GM12878 (cell line): ENCODE results near the gene SPTBN1. TPM values are rescaled to one million over a fixed set of nuclear protein-coding genes. Genes with fewer than 3 reads are reported as not detected.

Experiments
- ATAC-seq: fragments of 200-7000 bp; cut with Tn5 transposase; 3 replicates; pipeline ENCODE4 v1.9.1; 2020; ENCODE audit warnings: mild to moderate bottlenecking, moderate library complexity
- BruUV-seq: library from RNA; stranded (reverse); fragments of 400-500 nt; replicated peaks from 2 replicates; lab custom pipeline; 2021; lab: Mats Ljungman, UMichigan
- CTCF ChIA-PET: fragments of 300-600 bp; sonication (Branson Sonifier 250); formaldehyde crosslinking; extraction: SDS; loops from one replicate; lab custom pipeline; 2021; ENCODE audit warnings: inconsistent platforms; lab: Yijun Ruan, JAX
- POLR2A ChIA-PET: fragments of 350-600 bp; formaldehyde crosslinking; extraction: SDS; loops from one replicate; lab custom pipeline; 2021; ENCODE audit warnings: inconsistent platforms; lab: Charles Lee
- RAD21 ChIA-PET: fragments of 300-600 bp; sonication (Branson Sonifier 250); formaldehyde crosslinking; loops from one replicate; lab custom pipeline; 2023; ENCODE audit warnings: antibody characterized with exemption; ENCODE audit not compliant: unreplicated experiment; lab: Charles Lee
- SMC1A ChIA-PET: fragments of 300-600 bp; sonication (Branson Sonifier 250); formaldehyde crosslinking; loops from one replicate; lab custom pipeline; 2023; ENCODE audit not compliant: unreplicated experiment, uncharacterized antibody; lab: Charles Lee
- DNase-seq: peaks from one replicate; pipeline ENCODE4 v3.0.0-alpha.2; 2011; ENCODE audit warnings: low read depth, low spot score
- FAIRE-seq: peaks from 3 replicates; lab custom pipeline; 2011; peaks lifted over from hg19 to GRCh38; lab: Jason Lieb, UNC
- H2AFZ ChIP-seq: 2 replicates; pipeline ENCODE4 v1.6.0; 2011; ENCODE audit warnings: low read depth, low read length, control low read depth; ENCODE audit not compliant: control insufficient read depth
- H3K27ac ChIP-seq: 2 replicates; pipeline ENCODE4 v1.5.1; 2011; ENCODE audit warnings: control low read depth; ENCODE audit not compliant: control insufficient read depth, insufficient read depth
- H3K27me3 ChIP-seq, 2 experiments: replicated peaks in 1 of 2; 2 replicates each; pipeline versions ENCODE4 v1.6.0 to v1.6.1; 2011; ENCODE audit warnings: low read length in 1 of 2; ENCODE audit not compliant: control insufficient read depth in 2 of 2, insufficient read depth in 2 of 2
- H3K36me3 ChIP-seq, 2 experiments: 2 replicates each; pipeline ENCODE4 v1.5.1; 2011; ENCODE audit warnings: low read length in 1 of 2; ENCODE audit not compliant: control insufficient read depth in 2 of 2, insufficient read depth in 2 of 2
- H3K4me1 ChIP-seq: 2 replicates; pipeline ENCODE4 v1.6.1; 2011; ENCODE audit warnings: mild to moderate bottlenecking, low read length, moderate library complexity, mixed read lengths; ENCODE audit not compliant: control insufficient read depth, insufficient read depth
- H3K4me2 ChIP-seq: 2 replicates; pipeline ENCODE4 v1.6.0; 2011; ENCODE audit warnings: control low read depth; ENCODE audit not compliant: control insufficient read depth, insufficient read depth
- H3K4me3 ChIP-seq: fragments of 200-600 bp; sonication (generic); 2 replicates; pipeline ENCODE4 v1.5.1; 2016
- H3K79me2 ChIP-seq: 2 replicates; pipeline ENCODE4 v1.6.0; 2011; ENCODE audit warnings: low read length; ENCODE audit not compliant: control insufficient read depth, insufficient read depth
- H3K9ac ChIP-seq: 2 replicates; pipeline ENCODE4 v1.8.0; 2011; ENCODE audit warnings: low read length, control low read depth, mixed read lengths; ENCODE audit not compliant: control insufficient read depth, insufficient read depth
- H3K9me3 ChIP-seq: replicated peaks from 3 replicates; pipeline ENCODE4 v1.5.1; 2011; ENCODE audit warnings: mild to moderate bottlenecking, low read length; ENCODE audit not compliant: control insufficient read depth, insufficient read depth
- H4K20me1 ChIP-seq: 2 replicates; pipeline ENCODE4 v1.6.0; 2011; ENCODE audit not compliant: control insufficient read depth, insufficient read depth
- EP300 ChIP-seq, 2 experiments: fragments of 150-350 bp in 1 of 2; IDR thresholded peaks; 2 replicates each; pipeline ENCODE4 v1.6.1; 2011 to 2012; ENCODE audit warnings: low read depth in 2 of 2, low read length in 2 of 2, borderline replicate concordance in 1 of 2, improper control_type of control experiment in 1 of 2, inconsistent platforms in 1 of 2; ENCODE audit not compliant: control insufficient read depth in 1 of 2
- JUND ChIP-seq: IDR thresholded peaks from 2 replicates; pipeline ENCODE4 v1.6.1; 2012; ENCODE audit warnings: low read depth, mild to moderate bottlenecking, low read length, improper control_type of control experiment, moderate library complexity
- KDM1A ChIP-seq: fragments of 200-600 bp; sonication (generic); IDR thresholded peaks from 2 replicates; pipeline ENCODE4 v1.6.1; 2016; ENCODE audit warnings: borderline replicate concordance
- MYC ChIP-seq: IDR thresholded peaks from 2 replicates; pipeline ENCODE4 v1.6.1; 2011; ENCODE audit warnings: mild to moderate bottlenecking, low read length, moderate library complexity, inconsistent platforms; ENCODE audit not compliant: insufficient read depth, insufficient replicate concordance, insufficient read length, severe bottlenecking
- PAX5 ChIP-seq: IDR thresholded peaks from 2 replicates; pipeline ENCODE4 v1.6.1; 2011; ENCODE audit warnings: low read depth, low read length, borderline replicate concordance
- SREBF2 ChIP-seq: IDR thresholded peaks from 2 replicates; pipeline ENCODE4 v1.6.1; 2012; ENCODE audit warnings: mild to moderate bottlenecking, low read length
- STAT1 ChIP-seq: fragments of 450-650 bp; conservative IDR thresholded peaks from 2 replicates; pipeline ENCODE4 v1.6.1; 2014; ENCODE audit warnings: antibody characterized with exemption, mild to moderate bottlenecking
- ZZZ3 ChIP-seq: IDR thresholded peaks from 2 replicates; pipeline ENCODE4 v1.6.1; 2011; ENCODE audit warnings: low read depth; ENCODE audit not compliant: control insufficient read depth, insufficient read length
- WGBS: methylation state at CpG from one replicate; pipeline ENCODE4 v1.1.6; 2016; ENCODE audit warnings: low lambda C conversion rate; ENCODE audit not compliant: insufficient replicate concordance, insufficient coverage; ENCODE audit errors: missing lambda C conversion rate; 5-methylcytosine and 5-hydroxymethylcytosine counted together
- in situ Hi-C: fragments of 300-500 bp; cut with MboI; formaldehyde crosslinking; loops from 9 replicates; pipeline ENCODE4 v1.14.3; 2018; ENCODE audit warnings: mixed read lengths
- intact Hi-C: fragments of 100-400 bp; cut with micrococcal nuclease; formaldehyde crosslinking; loops from one replicate; pipeline ENCODE4 v1.14.2; 2022; ENCODE audit not compliant: unreplicated experiment
- polyA plus RNA-seq, 11 experiments: library from polyadenylated mRNA; depleted of rRNA in 4 of 11; unstranded in 6 of 11; stranded (reverse) in 5 of 11; fragments of >200 nt; fragmentation: Nextera tagmentation in 4 of 11; fragmentation: Illumina TruSeq in 1 of 11; extraction: Ambion mirVana in 4 of 11; extraction: Trizol in 1 of 11; gene quantifications; 1 replicate in 1 of 11; 2 replicates in 10 of 11; pipeline versions ENCODE4 v1.2.1 to v1.2.3, GENCODE V29; 2011 to 2016; ENCODE audit warnings: inconsistent platforms in 2 of 11, missing spikeins in 2 of 11, low read depth in 1 of 11
- total RNA-seq, 4 experiments: library from RNA; depleted of rRNA in 3 of 4; stranded (reverse); fragments of >200 nt in 3 of 4; fragmentation: Illumina TruSeq in 1 of 4; extraction: Trizol in 1 of 4; gene quantifications; 2 replicates each; pipeline versions ENCODE4 v1.2.1 to v1.2.3, GENCODE V29; 2013 to 2021
- TF ChIP-seq, protein P1 (sequence below): IDR thresholded peaks from 2 replicates; pipeline ENCODE4 v1.6.1; 2012; ENCODE audit warnings: low read depth, low read length, improper control_type of control experiment
- TF ChIP-seq, protein P2 (sequence below), 3 experiments: IDR thresholded peaks in 2 of 3; conservative IDR thresholded peaks in 1 of 3; 2 replicates each; pipeline ENCODE4 v1.5.1; 2011; ENCODE audit warnings: low read depth in 3 of 3, low read length in 3 of 3, mild to moderate bottlenecking in 3 of 3, control low read depth in 2 of 3, moderate library complexity in 2 of 3, inconsistent platforms in 1 of 3, mixed read lengths in 1 of 3; ENCODE audit not compliant: control insufficient read depth in 2 of 3, insufficient read depth in 1 of 3; ENCODE audit errors: extremely low read depth in 1 of 3

The SPTBN1 gene
- total and polyA plus RNA-seq, 10 of the 15 experiments (the other 5 are each of a cell fraction or from before 2014, with no cell fraction given), result 20.6 to 154 (median 76.7) TPM

DNA sequence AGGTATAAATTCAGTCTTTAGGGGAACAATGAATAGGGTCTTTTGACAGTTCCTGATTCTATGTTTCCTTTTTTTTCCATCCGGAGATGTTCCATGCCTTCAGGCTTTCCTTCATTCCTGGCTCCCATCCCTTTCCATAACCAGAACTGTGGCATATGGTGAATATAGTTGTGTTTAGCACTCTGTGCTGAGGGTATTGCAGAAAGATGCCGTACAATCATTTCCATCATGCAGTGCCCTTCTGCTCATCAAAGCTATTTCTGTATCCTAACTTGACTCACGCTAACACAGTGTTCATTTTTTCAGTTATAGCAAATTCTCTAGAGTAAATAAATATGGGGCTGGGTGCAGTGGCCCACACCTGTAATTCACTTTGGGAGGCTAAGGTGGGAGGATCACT lies 135.4 kb downstream of the SPTBN1 start:
- TF ChIP-seq EP300 (IDR thresholded peaks at IDR 0.05; ENCODE audit: borderline replicate concordance in 1 of 2, control insufficient read depth in 1 of 2, low read depth in 2 of 2, low read length in 2 of 2) (no peak), PAX5 (no peak), MYC (no peak), KDM1A (no peak), ZZZ3 (no peak), SREBF2 (no peak), STAT1 (no peak), JUND (no peak)
- TF ChIP-seq, protein P1, sequence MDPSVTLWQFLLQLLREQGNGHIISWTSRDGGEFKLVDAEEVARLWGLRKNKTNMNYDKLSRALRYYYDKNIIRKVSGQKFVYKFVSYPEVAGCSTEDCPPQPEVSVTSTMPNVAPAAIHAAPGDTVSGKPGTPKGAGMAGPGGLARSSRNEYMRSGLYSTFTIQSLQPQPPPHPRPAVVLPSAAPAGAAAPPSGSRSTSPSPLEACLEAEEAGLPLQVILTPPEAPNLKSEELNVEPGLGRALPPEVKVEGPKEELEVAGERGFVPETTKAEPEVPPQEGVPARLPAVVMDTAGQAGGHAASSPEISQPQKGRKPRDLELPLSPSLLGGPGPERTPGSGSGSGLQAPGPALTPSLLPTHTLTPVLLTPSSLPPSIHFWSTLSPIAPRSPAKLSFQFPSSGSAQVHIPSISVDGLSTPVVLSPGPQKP, result no peak
- TF ChIP-seq, protein P2, sequence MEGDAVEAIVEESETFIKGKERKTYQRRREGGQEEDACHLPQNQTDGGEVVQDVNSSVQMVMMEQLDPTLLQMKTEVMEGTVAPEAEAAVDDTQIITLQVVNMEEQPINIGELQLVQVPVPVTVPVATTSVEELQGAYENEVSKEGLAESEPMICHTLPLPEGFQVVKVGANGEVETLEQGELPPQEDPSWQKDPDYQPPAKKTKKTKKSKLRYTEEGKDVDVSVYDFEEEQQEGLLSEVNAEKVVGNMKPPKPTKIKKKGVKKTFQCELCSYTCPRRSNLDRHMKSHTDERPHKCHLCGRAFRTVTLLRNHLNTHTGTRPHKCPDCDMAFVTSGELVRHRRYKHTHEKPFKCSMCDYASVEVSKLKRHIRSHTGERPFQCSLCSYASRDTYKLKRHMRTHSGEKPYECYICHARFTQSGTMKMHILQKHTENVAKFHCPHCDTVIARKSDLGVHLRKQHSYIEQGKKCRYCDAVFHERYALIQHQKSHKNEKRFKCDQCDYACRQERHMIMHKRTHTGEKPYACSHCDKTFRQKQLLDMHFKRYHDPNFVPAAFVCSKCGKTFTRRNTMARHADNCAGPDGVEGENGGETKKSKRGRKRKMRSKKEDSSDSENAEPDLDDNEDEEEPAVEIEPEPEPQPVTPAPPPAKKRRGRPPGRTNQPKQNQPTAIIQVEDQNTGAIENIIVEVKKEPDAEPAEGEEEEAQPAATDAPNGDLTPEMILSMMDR (IDR thresholded peaks at IDR 0.05 in 2 of 3, conservative IDR thresholded peaks at IDR 0.05 in 1 of 3; ENCODE audit: control insufficient read depth in 2 of 3, extremely low read depth in 1 of 3, insufficient read depth in 1 of 3, low read depth in 3 of 3, low read length in 3 of 3), result no peak
- TF ChIP-seq, all 136 proteins: peak for 0
- intact Hi-C loops (no loop called here), in situ Hi-C loops (no loop called here)
- FAIRE-seq (no peak), DNase-seq (no peak), ATAC-seq (no peak)
- Histone ChIP-seq H2AFZ (no peak overlapping the region), H3K79me2 (peaks cover 97% of the 10 kb centered on the region), H3K27ac (peak overlapping the region; percentile 48), H3K27me3 (no peaks in the 10 kb centered on the region), H3K36me3 (peaks cover 18 to 22% of the 10 kb centered on the region in 2 experiments), H3K4me3 (no peak overlapping the region), H3K4me2 (peak overlapping the region; percentile 32; the same call in 1 of the 2 replicates), H4K20me1 (no peaks in the 10 kb centered on the region), H3K9me3 (no peaks in the 10 kb centered on the region), H3K9ac (no peak overlapping the region), H3K4me1 (peaks cover 78% of the 10 kb centered on the region)
- ChIA-PET POLR2A (interaction anchor here (1.0 to 4.2 kb wide), 6 partner anchors 11 to 68 kb away, joined by 3 to 24 read pairs (median 3); no protein-coding TSS in a partner anchor), CTCF (interaction anchor here (0.7 to 1.5 kb wide), 4 partner anchors 10 to 33 kb away, joined by 3 to 5 read pairs (median 4); no protein-coding TSS in a partner anchor), SMC1A (interaction anchor here (0.9 to 3.2 kb wide), 11 partner anchors 10 to 68 kb away, joined by 3 to 34 read pairs (median 4); no protein-coding TSS in a partner anchor), RAD21 (interaction anchor here (0.8 to 3.3 kb wide), 5 partner anchors 8 to 39 kb away, joined by 3 to 14 read pairs (median 5); no protein-coding TSS in a partner anchor)
- BruUV-seq, result no TSS peak
- WGBS, result 87% methylated on average over 3 of the region's 3 CpGs
